SK-N-SH (cell line): ENCODE data around the gene MYOZ2. TPM values are rescaled to one million over a fixed set of nuclear protein-coding genes. Genes with fewer than 3 reads are reported as not detected.

Experiments used
- CTCF ChIA-PET: fragments of 300-600, 350-600 bp; formaldehyde crosslinking; extraction: SDS; loops from one replicate; lab custom pipeline; 2021; lab: Yijun Ruan, JAX
- POLR2A ChIA-PET: fragments of 350-600 bp; sonication (Branson Sonifier 250); formaldehyde crosslinking; extraction: SDS; loops from one replicate; lab custom pipeline; 2020; ENCODE audit warnings: antibody characterized with exemption, inconsistent platforms; lab: Yijun Ruan, JAX
- DNase-seq: peaks from one replicate; pipeline ENCODE4 v3.0.0; 2012
- H2AFZ ChIP-seq: fragments of 200-600 bp; sonication (generic); 2 replicates; pipeline ENCODE4 v1.8.1; 2016; ENCODE audit warnings: antibody characterized with exemption, mild to moderate bottlenecking, low read depth
- H3F3A ChIP-seq: fragments of 200-600 bp; sonication (generic); replicated peaks from 2 replicates; pipeline ENCODE3; 2016; ENCODE audit warnings: antibody characterized with exemption, mild to moderate bottlenecking; ENCODE audit not compliant: insufficient read depth
- H3K27ac ChIP-seq, 2 experiments: fragments of 200-500 bp in 1 of 2; fragments of 200-600 bp in 1 of 2; sonication (Bioruptor generic) in 1 of 2; sonication (generic), shearing (Covaris generic) in 1 of 2; 2 replicates each; pipeline versions ENCODE4 v1.5.1 to v1.6.1; 2014 to 2016; ENCODE audit warnings: low read depth in 2 of 2, inconsistent platforms in 1 of 2, low read length in 1 of 2, mild to moderate bottlenecking in 1 of 2, mixed read lengths in 1 of 2
- H3K27me3 ChIP-seq: fragments of 200-600 bp; sonication (generic), shearing (Covaris generic); 2 replicates; pipeline ENCODE4 v1.6.1; 2016; ENCODE audit warnings: mixed run types; ENCODE audit not compliant: insufficient read depth
- H3K36me3 ChIP-seq, 2 experiments: fragments of 200-500 bp in 1 of 2; fragments of 200-600 bp in 1 of 2; sonication (Bioruptor generic) in 1 of 2; sonication (generic) in 1 of 2; replicated peaks in 1 of 2; 2 replicates each; pipeline versions ENCODE3 to v1.5.1; 2014 to 2016; ENCODE audit warnings: low read length in 1 of 2, mild to moderate bottlenecking in 1 of 2; ENCODE audit not compliant: insufficient read depth in 2 of 2, control insufficient read depth in 1 of 2
- H3K4me1 ChIP-seq, 2 experiments: fragments of 200-500 bp in 1 of 2; fragments of 200-600 bp in 1 of 2; sonication (Bioruptor generic) in 1 of 2; sonication (generic), shearing (Covaris generic) in 1 of 2; 2 replicates each; pipeline versions ENCODE4 v1.5.1 to v1.6.1; 2014 to 2016; ENCODE audit warnings: low read depth in 1 of 2, low read length in 1 of 2, mixed run types in 1 of 2; ENCODE audit not compliant: insufficient read depth in 2 of 2, control insufficient read depth in 1 of 2
- H3K4me2 ChIP-seq: fragments of 200-600 bp; sonication (generic), shearing (Covaris generic); 2 replicates; pipeline ENCODE4 v1.6.1; 2017; ENCODE audit warnings: mixed run types
- H3K4me3 ChIP-seq, 2 experiments: fragments of 200-500 bp in 1 of 2; fragments of 200-600 bp in 1 of 2; sonication (Bioruptor generic) in 1 of 2; sonication (generic), shearing (Covaris generic) in 1 of 2; 2 replicates each; pipeline versions ENCODE4 v1.5.1 to v1.8.1; 2014 to 2016; ENCODE audit warnings: low read depth in 2 of 2, inconsistent platforms in 1 of 2, low read length in 1 of 2, mild to moderate bottlenecking in 1 of 2, mixed read lengths in 1 of 2, moderate library complexity in 1 of 2
- H3K79me2 ChIP-seq: fragments of 200-600 bp; sonication (generic); 2 replicates; pipeline ENCODE4 v1.8.1; 2017; ENCODE audit warnings: mild to moderate bottlenecking; ENCODE audit not compliant: insufficient read depth
- H3K9ac ChIP-seq: fragments of 200-600 bp; sonication (generic); 2 replicates; pipeline ENCODE4 v1.6.1; 2017; ENCODE audit warnings: mixed run types
- H3K9me2 ChIP-seq: fragments of 200-600 bp; sonication (generic); 2 replicates; pipeline ENCODE4 v1.6.1; 2017; ENCODE audit warnings: mixed run types
- H3K9me3 ChIP-seq: fragments of 200-600 bp; sonication (generic); 2 replicates; pipeline ENCODE4 v1.6.1; 2017; ENCODE audit warnings: mixed run types, mild to moderate bottlenecking, moderate library complexity
- H4K20me1 ChIP-seq: fragments of 200-600 bp; sonication (generic); 2 replicates; pipeline ENCODE4 v1.6.1; 2017; ENCODE audit warnings: mild to moderate bottlenecking, mixed run types; ENCODE audit not compliant: insufficient read depth
- EZH2phosphoT487 ChIP-seq: fragments of 200-600 bp; sonication (generic); IDR thresholded peaks from 2 replicates; pipeline ENCODE4 v1.6.1; 2017; ENCODE audit warnings: low read depth, mixed run types, mild to moderate bottlenecking, antibody characterized with exemption, moderate library complexity, borderline replicate concordance
- FOXM1 ChIP-seq: IDR thresholded peaks from 2 replicates; pipeline ENCODE4 v1.4.0; 2012; ENCODE audit warnings: low read depth, mild to moderate bottlenecking
- GATA2 ChIP-seq: sonication (generic); formaldehyde crosslinking; IDR thresholded peaks from 2 replicates; pipeline ENCODE4 v1.5.0; 2020; ENCODE audit warnings: mild to moderate bottlenecking, missing genetic modification reagents
- MEF2A ChIP-seq: IDR thresholded peaks from 2 replicates; pipeline ENCODE4 v1.4.0; 2012; ENCODE audit warnings: low read depth, borderline replicate concordance
- MXI1 ChIP-seq: IDR thresholded peaks from 2 replicates; pipeline ENCODE4 v1.6.1; 2012; ENCODE audit warnings: mild to moderate bottlenecking, low read depth, low read length, improper control_type of control experiment
- NRF1 ChIP-seq: IDR thresholded peaks from 2 replicates; pipeline ENCODE4 v1.6.1; 2012; ENCODE audit warnings: low read depth, mild to moderate bottlenecking, low read length
- POLR2AphosphoS5 ChIP-seq: IDR thresholded peaks from 2 replicates; pipeline ENCODE4 v1.6.1; 2012; ENCODE audit warnings: low read depth, low read length
- RFX5 ChIP-seq: IDR thresholded peaks from 2 replicates; pipeline ENCODE4 v1.6.1; 2012; ENCODE audit warnings: mild to moderate bottlenecking, improper control_type of control experiment, low read length
- TAF1 ChIP-seq: IDR thresholded peaks from 2 replicates; pipeline ENCODE4 v1.6.1; 2012; ENCODE audit warnings: low read depth, mild to moderate bottlenecking, low read length, moderate library complexity, borderline replicate concordance
- TCF12 ChIP-seq: IDR thresholded peaks from 2 replicates; pipeline ENCODE4 v1.4.0; 2012
- WGBS: methylation state at CpG from one replicate; pipeline ENCODE4 v1.1.6; 2017; ENCODE audit warnings: low lambda C conversion rate; 5-methylcytosine and 5-hydroxymethylcytosine counted together
- polyA plus RNA-seq, 3 experiments: library from polyadenylated mRNA; depleted of rRNA; stranded (reverse); fragments of >200 nt; gene quantifications; 2 replicates each; pipeline ENCODE4 v1.2.3, GENCODE V29; 2012
- TF ChIP-seq, protein P1 (sequence below): IDR thresholded peaks from 2 replicates; pipeline ENCODE4 v1.4.0; 2012; ENCODE audit warnings: low read depth, borderline replicate concordance
- TF ChIP-seq, protein P2 (sequence below): fragments of 200-600 bp; sonication (generic); IDR thresholded peaks from 2 replicates; pipeline ENCODE4 v1.6.1; 2017; ENCODE audit warnings: antibody characterized with exemption, mild to moderate bottlenecking, moderate library complexity
- TF ChIP-seq, protein P3 (sequence below): IDR thresholded peaks from 2 replicates; pipeline ENCODE4 v1.6.1; 2012; ENCODE audit warnings: mild to moderate bottlenecking, low read depth, low read length, moderate library complexity

Gene MYOZ2
- polyA plus RNA-seq, 1 of the 3 experiments (the other 2 are of a cell fraction), result 0.26 TPM

DNA sequence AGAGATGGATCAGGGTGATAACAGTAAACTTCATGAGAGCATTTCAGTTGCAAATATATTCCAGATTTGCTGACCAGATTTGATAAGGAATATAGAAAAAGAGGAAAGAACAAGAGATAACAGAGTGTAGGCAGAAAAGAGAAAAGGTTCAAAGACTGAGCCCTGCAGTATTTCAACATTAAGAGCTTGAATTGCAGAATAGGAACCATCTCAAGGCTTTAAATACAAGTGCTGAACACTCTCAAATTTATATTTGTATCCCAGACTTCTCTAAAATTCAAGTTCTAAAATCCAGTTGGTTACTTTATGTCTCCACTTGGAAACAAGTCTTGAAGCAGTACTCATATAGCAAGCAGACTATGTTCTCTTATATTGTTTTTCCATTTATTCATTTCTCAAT is 9.7 kb upstream of the MYOZ2 start:
- no peaks in the 10 kb centered on the region for H3K79me2 ChIP-seq
- H3K9ac ChIP-seq, result no peak overlapping the region
- no peak overlapping the region for H3K4me2 ChIP-seq
- H3K9me2 ChIP-seq, result no peaks in the 10 kb centered on the region
- no peaks in the 10 kb centered on the region for H3K27me3 ChIP-seq
- H4K20me1 ChIP-seq, result no peaks in the 10 kb centered on the region
- no peaks in the 10 kb centered on the region for H3K9me3 ChIP-seq
- H3K36me3 ChIP-seq, result no peaks in the 10 kb centered on the region
- H3K27ac ChIP-seq, result no peak overlapping the region; a peak in 1 of 4 replicates
- ChIA-PET POLR2A (no interaction called here), CTCF (no interaction called here)
- H3K4me3 ChIP-seq, result no peak overlapping the region
- H3F3A ChIP-seq, result peaks cover 6% of the 10 kb centered on the region
- peak; percentile 26; the same call in 1 of the 2 replicates for TF ChIP-seq GATA2
- TF ChIP-seq POLR2AphosphoS5, result no peak
- H3K4me1 ChIP-seq, result peaks cover 2 to 11% of the 10 kb centered on the region in 2 experiments; a peak in 2 of 4 replicates
- H2AFZ ChIP-seq, result no peak overlapping the region
- no peak for DNase-seq

DNA sequence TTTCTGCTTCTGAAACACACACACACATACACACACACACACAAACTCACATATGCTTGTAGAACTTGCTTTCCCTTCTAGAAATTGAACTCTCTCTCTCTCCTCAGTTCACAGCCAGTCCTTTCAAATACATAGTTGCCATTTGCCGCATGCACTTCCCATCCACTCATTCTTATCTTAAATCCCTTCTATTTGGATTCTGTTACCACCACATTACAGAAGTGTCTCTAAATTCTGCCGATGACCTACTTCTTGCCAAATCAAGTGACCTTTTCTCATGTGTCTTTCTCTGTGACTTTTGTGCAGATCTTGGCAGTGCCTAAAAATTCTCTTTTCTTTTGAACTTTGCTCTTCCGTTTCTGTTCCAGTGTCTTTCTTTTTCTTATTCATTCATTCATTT is 7.5 kb upstream of the MYOZ2 start:
- Histone ChIP-seq H3K4me2 (no peak overlapping the region), H2AFZ (no peak overlapping the region), H3K4me1 (peaks cover 2 to 11% of the 10 kb centered on the region in 2 experiments; a peak in 2 of 4 replicates), H3K4me3 (no peak overlapping the region), H3K9ac (no peak overlapping the region)
- POLR2A ChIA-PET, result no interaction called here
- 64% methylated on average over 3 of the region's 3 CpGs for WGBS
- no peak for TF ChIP-seq MEF2A
- TF ChIP-seq, protein P1, sequence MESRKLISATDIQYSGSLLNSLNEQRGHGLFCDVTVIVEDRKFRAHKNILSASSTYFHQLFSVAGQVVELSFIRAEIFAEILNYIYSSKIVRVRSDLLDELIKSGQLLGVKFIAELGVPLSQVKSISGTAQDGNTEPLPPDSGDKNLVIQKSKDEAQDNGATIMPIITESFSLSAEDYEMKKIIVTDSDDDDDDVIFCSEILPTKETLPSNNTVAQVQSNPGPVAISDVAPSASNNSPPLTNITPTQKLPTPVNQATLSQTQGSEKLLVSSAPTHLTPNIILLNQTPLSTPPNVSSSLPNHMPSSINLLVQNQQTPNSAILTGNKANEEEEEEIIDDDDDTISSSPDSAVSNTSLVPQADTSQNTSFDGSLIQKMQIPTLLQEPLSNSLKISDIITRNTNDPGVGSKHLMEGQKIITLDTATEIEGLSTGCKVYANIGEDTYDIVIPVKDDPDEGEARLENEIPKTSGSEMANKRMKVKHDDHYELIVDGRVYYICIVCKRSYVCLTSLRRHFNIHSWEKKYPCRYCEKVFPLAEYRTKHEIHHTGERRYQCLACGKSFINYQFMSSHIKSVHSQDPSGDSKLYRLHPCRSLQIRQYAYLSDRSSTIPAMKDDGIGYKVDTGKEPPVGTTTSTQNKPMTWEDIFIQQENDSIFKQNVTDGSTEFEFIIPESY, result no peak
- TF ChIP-seq, all 33 proteins: peak for 0
- H3K27ac ChIP-seq, result no peak overlapping the region
- no peaks in the 10 kb centered on the region for H3K9me2 ChIP-seq
- no peaks in the 10 kb centered on the region for H4K20me1 ChIP-seq
- CTCF ChIA-PET, result interaction anchor here (1.2 kb wide), 1 partner anchor 11 kb away, joined by 4 read pairs; no protein-coding TSS in a partner anchor
- H3F3A ChIP-seq, result peaks cover 6% of the 10 kb centered on the region
- H3K36me3 ChIP-seq, result no peaks in the 10 kb centered on the region
- no peaks in the 10 kb centered on the region for H3K27me3 ChIP-seq
- DNase-seq, result no peak
- H3K79me2 ChIP-seq, result no peaks in the 10 kb centered on the region
- H3K9me3 ChIP-seq, result no peaks in the 10 kb centered on the region

DNA sequence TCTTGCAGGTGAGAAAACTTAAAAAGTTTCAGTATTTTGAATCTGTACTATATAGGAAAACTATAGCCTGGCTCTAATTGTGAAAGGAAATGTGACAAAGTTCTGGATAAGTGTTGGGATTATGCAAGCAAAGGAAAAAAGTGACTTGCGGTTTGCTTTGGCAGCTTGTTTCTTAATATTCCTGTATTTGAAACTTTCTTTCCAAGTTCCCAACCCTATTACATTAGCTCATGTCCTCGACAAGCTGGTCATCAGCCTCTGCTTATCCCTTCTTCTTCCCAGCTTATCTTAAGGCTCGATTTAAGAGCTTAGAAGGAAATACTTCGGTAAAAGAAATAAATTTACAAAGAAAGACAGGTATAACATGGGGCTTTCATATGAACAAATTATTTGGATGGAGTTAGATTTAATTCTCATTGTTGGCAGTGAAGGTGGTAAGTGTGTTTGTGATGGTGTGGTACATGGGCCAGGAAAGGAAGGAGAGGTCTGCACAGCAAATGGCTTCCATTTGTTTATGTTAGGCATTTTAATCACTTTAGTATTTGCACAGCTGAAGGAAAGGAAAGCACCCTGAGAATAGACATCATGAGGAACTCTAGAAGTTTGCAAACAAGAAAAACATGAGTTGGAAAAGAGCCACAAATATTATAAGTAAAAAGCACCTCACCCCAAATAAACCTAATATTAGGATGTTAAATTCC is 5.1 kb upstream of the MYOZ2 start:
- Histone ChIP-seq H3K79me2 (no peaks in the 10 kb centered on the region), H3K9me3 (no peaks in the 10 kb centered on the region), H3K4me1 (no peaks in the 10 kb centered on the region; a peak in 1 of 4 replicates), H3K27me3 (no peaks in the 10 kb centered on the region), H3K27ac (no peak overlapping the region), H4K20me1 (no peaks in the 10 kb centered on the region), H3K4me3 (no peak overlapping the region), H3K36me3 (no peaks in the 10 kb centered on the region), H3K9me2 (no peaks in the 10 kb centered on the region), H2AFZ (no peak overlapping the region), H3K4me2 (no peak overlapping the region), H3K9ac (no peak overlapping the region), H3F3A (no peaks in the 10 kb centered on the region)
- 82% methylated on average over 4 of the region's 4 CpGs for WGBS
- DNase-seq, result no peak
- POLR2A ChIA-PET, result no interaction called here
- CTCF ChIA-PET, result no interaction called here
- TF ChIP-seq TAF1 (no peak), FOXM1 (no peak), MXI1 (no peak), RFX5 (no peak), EZH2phosphoT487 (no peak), NRF1 (no peak), TCF12 (no peak)
- TF ChIP-seq, protein P2, sequence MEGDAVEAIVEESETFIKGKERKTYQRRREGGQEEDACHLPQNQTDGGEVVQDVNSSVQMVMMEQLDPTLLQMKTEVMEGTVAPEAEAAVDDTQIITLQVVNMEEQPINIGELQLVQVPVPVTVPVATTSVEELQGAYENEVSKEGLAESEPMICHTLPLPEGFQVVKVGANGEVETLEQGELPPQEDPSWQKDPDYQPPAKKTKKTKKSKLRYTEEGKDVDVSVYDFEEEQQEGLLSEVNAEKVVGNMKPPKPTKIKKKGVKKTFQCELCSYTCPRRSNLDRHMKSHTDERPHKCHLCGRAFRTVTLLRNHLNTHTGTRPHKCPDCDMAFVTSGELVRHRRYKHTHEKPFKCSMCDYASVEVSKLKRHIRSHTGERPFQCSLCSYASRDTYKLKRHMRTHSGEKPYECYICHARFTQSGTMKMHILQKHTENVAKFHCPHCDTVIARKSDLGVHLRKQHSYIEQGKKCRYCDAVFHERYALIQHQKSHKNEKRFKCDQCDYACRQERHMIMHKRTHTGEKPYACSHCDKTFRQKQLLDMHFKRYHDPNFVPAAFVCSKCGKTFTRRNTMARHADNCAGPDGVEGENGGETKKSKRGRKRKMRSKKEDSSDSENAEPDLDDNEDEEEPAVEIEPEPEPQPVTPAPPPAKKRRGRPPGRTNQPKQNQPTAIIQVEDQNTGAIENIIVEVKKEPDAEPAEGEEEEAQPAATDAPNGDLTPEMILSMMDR, result no peak
- TF ChIP-seq, protein P3, sequence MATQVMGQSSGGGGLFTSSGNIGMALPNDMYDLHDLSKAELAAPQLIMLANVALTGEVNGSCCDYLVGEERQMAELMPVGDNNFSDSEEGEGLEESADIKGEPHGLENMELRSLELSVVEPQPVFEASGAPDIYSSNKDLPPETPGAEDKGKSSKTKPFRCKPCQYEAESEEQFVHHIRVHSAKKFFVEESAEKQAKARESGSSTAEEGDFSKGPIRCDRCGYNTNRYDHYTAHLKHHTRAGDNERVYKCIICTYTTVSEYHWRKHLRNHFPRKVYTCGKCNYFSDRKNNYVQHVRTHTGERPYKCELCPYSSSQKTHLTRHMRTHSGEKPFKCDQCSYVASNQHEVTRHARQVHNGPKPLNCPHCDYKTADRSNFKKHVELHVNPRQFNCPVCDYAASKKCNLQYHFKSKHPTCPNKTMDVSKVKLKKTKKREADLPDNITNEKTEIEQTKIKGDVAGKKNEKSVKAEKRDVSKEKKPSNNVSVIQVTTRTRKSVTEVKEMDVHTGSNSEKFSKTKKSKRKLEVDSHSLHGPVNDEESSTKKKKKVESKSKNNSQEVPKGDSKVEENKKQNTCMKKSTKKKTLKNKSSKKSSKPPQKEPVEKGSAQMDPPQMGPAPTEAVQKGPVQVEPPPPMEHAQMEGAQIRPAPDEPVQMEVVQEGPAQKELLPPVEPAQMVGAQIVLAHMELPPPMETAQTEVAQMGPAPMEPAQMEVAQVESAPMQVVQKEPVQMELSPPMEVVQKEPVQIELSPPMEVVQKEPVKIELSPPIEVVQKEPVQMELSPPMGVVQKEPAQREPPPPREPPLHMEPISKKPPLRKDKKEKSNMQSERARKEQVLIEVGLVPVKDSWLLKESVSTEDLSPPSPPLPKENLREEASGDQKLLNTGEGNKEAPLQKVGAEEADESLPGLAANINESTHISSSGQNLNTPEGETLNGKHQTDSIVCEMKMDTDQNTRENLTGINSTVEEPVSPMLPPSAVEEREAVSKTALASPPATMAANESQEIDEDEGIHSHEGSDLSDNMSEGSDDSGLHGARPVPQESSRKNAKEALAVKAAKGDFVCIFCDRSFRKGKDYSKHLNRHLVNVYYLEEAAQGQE, result no peak
